OCI-LY1 (cell line): ENCODE data around the gene ARID5A.

ENCODE experiments used
- EZH2 ChIP-seq: fragments of 200-600 bp; sonication (generic), shearing (Covaris generic); IDR thresholded peaks from 2 replicates; pipeline ENCODE4 v1.8.0; 2017; ENCODE audit warnings: borderline replicate concordance, mixed run types, mild to moderate bottlenecking, antibody characterized with exemption, low read length, moderate library complexity, mixed read lengths
- TF ChIP-seq, protein P1 (sequence below): fragments of 200-600 bp; sonication (generic), shearing (Covaris generic); IDR thresholded peaks from 2 replicates; pipeline ENCODE4 v1.5.1; 2017; ENCODE audit warnings: mild to moderate bottlenecking, antibody characterized with exemption, low read length, moderate library complexity, mixed read lengths

DNA sequence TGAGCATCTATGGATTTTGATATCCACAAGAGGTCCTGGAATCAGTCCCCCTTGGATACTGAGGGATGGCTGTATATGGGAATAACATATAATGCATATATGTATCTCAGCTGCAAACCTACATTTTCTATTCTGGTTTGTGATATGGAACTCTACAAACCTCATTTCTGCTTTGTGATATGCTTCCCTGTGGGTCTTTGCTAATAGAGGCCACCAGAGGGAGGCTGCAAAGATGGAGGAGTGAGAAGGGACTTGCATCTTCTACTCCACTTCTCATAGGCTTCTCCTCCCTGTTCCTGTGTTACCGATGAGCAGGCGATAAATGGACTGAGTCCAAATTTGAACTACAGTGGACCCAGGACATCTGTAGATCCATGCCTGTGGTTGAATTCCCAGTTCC is 37.8 kb downstream of the ARID5A start:
- TF ChIP-seq, protein P1, sequence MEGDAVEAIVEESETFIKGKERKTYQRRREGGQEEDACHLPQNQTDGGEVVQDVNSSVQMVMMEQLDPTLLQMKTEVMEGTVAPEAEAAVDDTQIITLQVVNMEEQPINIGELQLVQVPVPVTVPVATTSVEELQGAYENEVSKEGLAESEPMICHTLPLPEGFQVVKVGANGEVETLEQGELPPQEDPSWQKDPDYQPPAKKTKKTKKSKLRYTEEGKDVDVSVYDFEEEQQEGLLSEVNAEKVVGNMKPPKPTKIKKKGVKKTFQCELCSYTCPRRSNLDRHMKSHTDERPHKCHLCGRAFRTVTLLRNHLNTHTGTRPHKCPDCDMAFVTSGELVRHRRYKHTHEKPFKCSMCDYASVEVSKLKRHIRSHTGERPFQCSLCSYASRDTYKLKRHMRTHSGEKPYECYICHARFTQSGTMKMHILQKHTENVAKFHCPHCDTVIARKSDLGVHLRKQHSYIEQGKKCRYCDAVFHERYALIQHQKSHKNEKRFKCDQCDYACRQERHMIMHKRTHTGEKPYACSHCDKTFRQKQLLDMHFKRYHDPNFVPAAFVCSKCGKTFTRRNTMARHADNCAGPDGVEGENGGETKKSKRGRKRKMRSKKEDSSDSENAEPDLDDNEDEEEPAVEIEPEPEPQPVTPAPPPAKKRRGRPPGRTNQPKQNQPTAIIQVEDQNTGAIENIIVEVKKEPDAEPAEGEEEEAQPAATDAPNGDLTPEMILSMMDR = no peak; the same call in 1 of the 2 replicates
- no peak for TF ChIP-seq EZH2
